KMS-11 (cell line): ENCODE results near the gene PHF21B.

ENCODE experiments used
- H2AFZ ChIP-seq: fragments of 200-600 bp; sonication (generic); 2 replicates; pipeline ENCODE4 v1.6.1; 2016; ENCODE audit warnings: antibody characterized with exemption, mixed run types, low read depth
- H3K27ac ChIP-seq: fragments of 200-600 bp; sonication (generic); 2 replicates; pipeline ENCODE4 v1.6.1; 2016; ENCODE audit warnings: mild to moderate bottlenecking, mixed run types
- H3K27me3 ChIP-seq: fragments of 200-600 bp; sonication (generic); 2 replicates; pipeline ENCODE4 v1.6.1; 2017; ENCODE audit warnings: mild to moderate bottlenecking, low read depth, mixed run types, moderate library complexity; ENCODE audit not compliant: insufficient read depth
- H3K36me3 ChIP-seq: fragments of 200-600 bp; sonication (generic); 2 replicates; pipeline ENCODE4 v1.6.1; 2017; ENCODE audit warnings: mild to moderate bottlenecking, mixed run types; ENCODE audit not compliant: insufficient read depth
- H3K4me1 ChIP-seq: fragments of 200-600 bp; sonication (generic); 2 replicates; pipeline ENCODE4 v1.6.1; 2016; ENCODE audit warnings: mild to moderate bottlenecking, low read depth, mixed run types; ENCODE audit not compliant: poor library complexity, severe bottlenecking
- H3K4me2 ChIP-seq: fragments of 200-600 bp; sonication (generic); 2 replicates; pipeline ENCODE4 v1.7.0; 2016; ENCODE audit warnings: mild to moderate bottlenecking, mixed run types
- H3K4me3 ChIP-seq: fragments of 200-600 bp; sonication (generic); IDR thresholded peaks from 2 replicates; pipeline ENCODE4 v1.6.1; 2017; ENCODE audit warnings: low read depth, low read length, mixed read lengths; ENCODE audit not compliant: insufficient read depth
- H3K79me2 ChIP-seq: fragments of 200-600 bp; sonication (generic); 2 replicates; pipeline ENCODE4 v1.6.1; 2016; ENCODE audit warnings: low read depth, mixed run types; ENCODE audit not compliant: insufficient read depth
- H3K9ac ChIP-seq: fragments of 200-600 bp; sonication (generic); 2 replicates; pipeline ENCODE4 v1.6.1; 2016; ENCODE audit warnings: mild to moderate bottlenecking, mixed run types
- H4K20me1 ChIP-seq: fragments of 200-600 bp; sonication (generic); 2 replicates; pipeline ENCODE4 v1.6.1; 2016; ENCODE audit warnings: mild to moderate bottlenecking, mixed run types; ENCODE audit not compliant: insufficient read depth
- CTCF ChIP-seq: fragments of 200-600 bp; sonication (generic); conservative IDR thresholded peaks from 2 replicates; pipeline ENCODE4 v1.6.1; 2017; ENCODE audit warnings: low read depth, mild to moderate bottlenecking, antibody characterized with exemption, low read length, moderate library complexity, mixed read lengths

The PHF21B gene

DNA sequence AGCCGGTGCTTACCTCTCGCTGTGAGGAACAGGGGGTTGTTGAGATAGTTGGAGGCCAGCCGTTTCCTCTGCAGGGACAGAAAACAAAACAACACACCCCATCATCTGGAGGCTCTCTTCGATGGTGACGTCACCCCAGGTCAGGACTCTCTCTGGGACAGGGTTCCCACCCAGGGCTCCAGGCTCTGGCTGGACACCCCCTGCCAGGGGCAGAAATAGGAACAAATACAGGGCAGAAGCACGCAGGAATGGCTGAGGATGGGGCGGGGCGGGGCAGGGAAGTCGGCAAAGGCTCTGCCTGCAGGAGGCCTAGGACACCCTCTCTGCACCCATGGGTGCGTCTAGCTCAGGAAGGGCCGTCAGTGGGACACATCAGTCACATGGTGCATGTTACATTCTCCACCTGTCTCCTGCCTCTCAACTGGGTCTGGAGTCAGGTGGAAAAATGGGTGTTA, 118.5 kb downstream of the PHF21B start:
- no peaks in the 10 kb centered on the region for H3K36me3 ChIP-seq
- H3K4me3 ChIP-seq: no peak overlapping the region
- no peak for TF ChIP-seq CTCF
- H3K9ac ChIP-seq: no peak overlapping the region
- H3K4me1 ChIP-seq: no peaks in the 10 kb centered on the region
- no peak overlapping the region for H3K27ac ChIP-seq
- H3K79me2 ChIP-seq: no peaks in the 10 kb centered on the region
- H4K20me1 ChIP-seq: no peaks in the 10 kb centered on the region
- H3K4me2 ChIP-seq: no peak overlapping the region
- H3K27me3 ChIP-seq: peaks cover under 1% of the 10 kb centered on the region; the same call in 1 of the 2 replicates
- no peak overlapping the region for H2AFZ ChIP-seq

GRCh38 chr22:44890416-44891292, 119.2 kb downstream of the PHF21B start:
- TF ChIP-seq CTCF: no peak
- Histone ChIP-seq H3K36me3 (no peaks in the 10 kb centered on the region), H3K79me2 (no peaks in the 10 kb centered on the region), H3K9ac (no peak overlapping the region), H3K4me2 (no peak overlapping the region), H4K20me1 (no peaks in the 10 kb centered on the region), H3K27ac (no peak overlapping the region), H3K4me1 (no peaks in the 10 kb centered on the region), H2AFZ (no peak overlapping the region), H3K27me3 (peaks cover 5% of the 10 kb centered on the region; the same call in 1 of the 2 replicates), H3K4me3 (no peak overlapping the region)

DNA sequence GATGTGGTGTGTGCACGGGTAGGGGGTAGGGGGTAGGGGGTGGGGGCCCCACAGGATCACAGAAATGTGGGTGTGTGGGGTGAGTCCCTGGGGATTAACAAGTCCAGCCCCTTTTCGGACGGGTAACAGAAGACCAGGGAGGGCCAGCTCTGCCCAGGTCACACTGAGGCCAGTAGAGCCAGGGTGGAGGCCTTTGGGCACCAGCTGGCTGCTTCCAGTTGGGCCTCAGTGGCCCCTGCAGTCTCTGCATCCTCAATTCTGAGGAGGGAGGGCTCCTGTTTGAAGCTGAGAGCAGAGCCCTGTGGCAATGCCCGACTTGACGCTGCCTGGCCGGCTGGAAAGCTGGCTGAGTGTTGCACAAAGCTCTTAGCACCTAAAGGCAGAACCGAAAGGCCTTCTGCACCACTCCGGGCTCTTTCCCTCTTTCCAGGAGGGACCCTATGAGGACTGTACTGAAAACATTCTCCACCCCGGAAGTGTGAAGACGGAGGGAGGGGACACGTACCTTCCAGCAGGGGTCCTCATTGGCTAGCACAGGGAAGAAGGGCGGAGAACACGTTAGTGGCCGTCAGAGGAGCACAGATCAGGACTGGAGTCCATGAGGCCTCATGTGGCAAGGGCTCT, 120.4 kb downstream of the PHF21B start:
- Histone ChIP-seq H3K79me2 (no peaks in the 10 kb centered on the region), H3K4me3 (no peak overlapping the region), H3K4me1 (no peaks in the 10 kb centered on the region), H4K20me1 (no peaks in the 10 kb centered on the region), H3K27me3 (peaks cover 5% of the 10 kb centered on the region; the same call in 1 of the 2 replicates), H3K36me3 (no peaks in the 10 kb centered on the region), H3K27ac (no peak overlapping the region), H2AFZ (no peak overlapping the region), H3K4me2 (no peak overlapping the region), H3K9ac (no peak overlapping the region)
- TF ChIP-seq CTCF: no peak

GRCh38 chr22:44888491-44889254, 121.1 kb downstream of the PHF21B start:
- Histone ChIP-seq H3K36me3 (no peaks in the 10 kb centered on the region), H3K9ac (no peak overlapping the region), H2AFZ (no peak overlapping the region), H3K27me3 (peaks cover 5% of the 10 kb centered on the region; the same call in 1 of the 2 replicates), H4K20me1 (no peaks in the 10 kb centered on the region), H3K4me2 (no peak overlapping the region), H3K79me2 (no peaks in the 10 kb centered on the region), H3K4me1 (no peaks in the 10 kb centered on the region), H3K4me3 (no peak overlapping the region), H3K27ac (no peak overlapping the region)
- TF ChIP-seq CTCF: no peak
